SK-N-SH (cell line): ENCODE measurements around the gene PLXNA4.

Experiments
- EP300 ChIP-seq, 2 experiments: IDR thresholded peaks; 2 replicates each; pipeline versions ENCODE4 v1.4.0 to v1.6.1; 2012; ENCODE audit warnings: borderline replicate concordance in 1 of 2, low read depth in 1 of 2, low read length in 1 of 2
- FOSL2 ChIP-seq: IDR thresholded peaks from 2 replicates; pipeline ENCODE4 v1.4.0; 2012; ENCODE audit warnings: low read depth, mild to moderate bottlenecking, moderate library complexity, borderline replicate concordance
- POLR2AphosphoS5 ChIP-seq: IDR thresholded peaks from 2 replicates; pipeline ENCODE4 v1.6.1; 2012; ENCODE audit warnings: low read depth, low read length
- RAD21 ChIP-seq: IDR thresholded peaks from 2 replicates; pipeline ENCODE4 v1.6.1; 2012; ENCODE audit warnings: mild to moderate bottlenecking, low read length
- RFX5 ChIP-seq: IDR thresholded peaks from 2 replicates; pipeline ENCODE4 v1.6.1; 2012; ENCODE audit warnings: mild to moderate bottlenecking, improper control_type of control experiment, low read length
- TEAD4 ChIP-seq: IDR thresholded peaks from 2 replicates; pipeline ENCODE4 v1.4.0; 2012; ENCODE audit warnings: mild to moderate bottlenecking, borderline replicate concordance; ENCODE audit not compliant: insufficient read depth
- TF ChIP-seq, protein P1 (sequence below): fragments of 200-600 bp; sonication (generic); IDR thresholded peaks from 2 replicates; pipeline ENCODE4 v1.6.1; 2017; ENCODE audit warnings: antibody characterized with exemption, mild to moderate bottlenecking, moderate library complexity
- TF ChIP-seq, protein P2 (sequence below): IDR thresholded peaks from 2 replicates; pipeline ENCODE4 v1.4.0; 2012; ENCODE audit warnings: low read depth

DNA sequence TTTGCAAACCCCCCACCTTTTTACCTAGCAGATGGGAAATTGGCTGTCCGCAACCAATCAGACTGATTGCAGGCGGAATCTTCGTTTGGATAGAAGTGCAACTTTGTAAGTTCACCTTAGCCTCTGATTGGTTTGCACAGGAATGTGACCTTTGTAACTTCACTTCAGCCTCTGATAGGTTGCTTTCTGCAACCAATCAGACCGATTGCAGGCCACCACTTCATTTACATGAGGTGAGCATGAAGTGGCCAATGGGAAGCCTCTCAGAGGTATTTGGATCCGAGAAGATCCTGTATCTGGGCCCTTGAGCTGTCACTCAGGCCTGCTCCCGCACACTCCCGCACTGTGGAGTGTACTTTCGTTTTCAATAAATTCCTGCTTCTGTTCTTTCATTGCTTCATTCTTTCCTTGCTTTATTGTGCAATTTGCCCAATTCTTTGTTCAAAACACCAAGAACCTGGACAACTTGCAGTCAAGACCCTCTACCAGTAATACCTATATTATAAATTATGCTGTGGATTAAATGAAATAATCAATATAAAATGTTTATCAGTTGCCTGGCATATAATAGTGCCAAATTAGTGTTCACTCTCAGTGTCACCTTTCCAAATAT lies 491.4 kb downstream of the PLXNA4 start:
- TF ChIP-seq, protein P1, sequence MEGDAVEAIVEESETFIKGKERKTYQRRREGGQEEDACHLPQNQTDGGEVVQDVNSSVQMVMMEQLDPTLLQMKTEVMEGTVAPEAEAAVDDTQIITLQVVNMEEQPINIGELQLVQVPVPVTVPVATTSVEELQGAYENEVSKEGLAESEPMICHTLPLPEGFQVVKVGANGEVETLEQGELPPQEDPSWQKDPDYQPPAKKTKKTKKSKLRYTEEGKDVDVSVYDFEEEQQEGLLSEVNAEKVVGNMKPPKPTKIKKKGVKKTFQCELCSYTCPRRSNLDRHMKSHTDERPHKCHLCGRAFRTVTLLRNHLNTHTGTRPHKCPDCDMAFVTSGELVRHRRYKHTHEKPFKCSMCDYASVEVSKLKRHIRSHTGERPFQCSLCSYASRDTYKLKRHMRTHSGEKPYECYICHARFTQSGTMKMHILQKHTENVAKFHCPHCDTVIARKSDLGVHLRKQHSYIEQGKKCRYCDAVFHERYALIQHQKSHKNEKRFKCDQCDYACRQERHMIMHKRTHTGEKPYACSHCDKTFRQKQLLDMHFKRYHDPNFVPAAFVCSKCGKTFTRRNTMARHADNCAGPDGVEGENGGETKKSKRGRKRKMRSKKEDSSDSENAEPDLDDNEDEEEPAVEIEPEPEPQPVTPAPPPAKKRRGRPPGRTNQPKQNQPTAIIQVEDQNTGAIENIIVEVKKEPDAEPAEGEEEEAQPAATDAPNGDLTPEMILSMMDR = no peak
- TF ChIP-seq FOSL2 (no peak), TEAD4 (no peak), EP300 (IDR thresholded peaks at IDR 0.05; ENCODE audit: borderline replicate concordance in 1 of 2, low read depth in 1 of 2, low read length in 1 of 2) (no peak), RAD21 (no peak), POLR2AphosphoS5 (no peak), RFX5 (no peak)
- TF ChIP-seq, protein P2, sequence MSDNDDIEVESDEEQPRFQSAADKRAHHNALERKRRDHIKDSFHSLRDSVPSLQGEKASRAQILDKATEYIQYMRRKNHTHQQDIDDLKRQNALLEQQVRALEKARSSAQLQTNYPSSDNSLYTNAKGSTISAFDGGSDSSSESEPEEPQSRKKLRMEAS = no peak
